Lung (tissue), 12 donors: ENCODE measurements around the gene CDC42SE2. TPM values are rescaled to one million over a fixed set of nuclear protein-coding genes. Genes with fewer than 3 reads are reported as not detected.

Experiments used
- ATAC-seq: fragments of 200-7000 bp; cut with Tn5 transposase; one replicate; pipeline ENCODE4 v1.9.1; 2020; ENCODE audit warnings: moderate number of reproducible peaks; ENCODE audit not compliant: insufficient read depth, low FRiP score
- DNase-seq, 3 donors: peaks; one replicate each; pipeline ENCODE4 v3.0.0-alpha.2; 2013 to 2017
- H3K27ac ChIP-seq, 2 donors: one replicate each; pipeline ENCODE4 v1.5.1; 2013; ENCODE audit warnings: mild to moderate bottlenecking in 2 of 2, moderate library complexity in 2 of 2, control low read depth in 1 of 2, inconsistent platforms in 1 of 2, low read depth in 1 of 2, low read length in 1 of 2
- H3K27me3 ChIP-seq, 3 donors: one replicate each; pipeline ENCODE4 v1.5.1; 2013; ENCODE audit warnings: low read length in 2 of 3; ENCODE audit not compliant: control insufficient read depth in 3 of 3, insufficient read depth in 3 of 3
- H3K36me3 ChIP-seq, 4 donors: one replicate each; pipeline ENCODE4 v1.5.1; 2013; ENCODE audit warnings: low read length in 4 of 4, mild to moderate bottlenecking in 1 of 4, moderate library complexity in 1 of 4; ENCODE audit not compliant: control insufficient read depth in 4 of 4, insufficient read depth in 4 of 4
- H3K4me1 ChIP-seq, 5 donors: one replicate each; pipeline ENCODE4 v1.5.1; 2013; ENCODE audit warnings: low read length in 5 of 5, mild to moderate bottlenecking in 2 of 5, moderate library complexity in 1 of 5; ENCODE audit not compliant: control insufficient read depth in 5 of 5, insufficient read depth in 5 of 5
- H3K4me3 ChIP-seq: one replicate; pipeline ENCODE4 v1.5.1; 2013; ENCODE audit warnings: mild to moderate bottlenecking, control low read depth, moderate library complexity
- H3K9ac ChIP-seq, 2 donors: one replicate each; pipeline ENCODE4 v1.5.1; 2013; ENCODE audit warnings: low read length in 2 of 2, control low read depth in 1 of 2; ENCODE audit not compliant: insufficient read depth in 1 of 2
- H3K9me3 ChIP-seq, 4 donors: one replicate each; pipeline ENCODE4 v1.5.1; 2013; ENCODE audit warnings: low read length in 3 of 4, mild to moderate bottlenecking in 1 of 4, moderate library complexity in 1 of 4; ENCODE audit not compliant: control insufficient read depth in 4 of 4, insufficient read depth in 3 of 4
- CTCF ChIP-seq: IDR thresholded peaks from 2 replicates; pipeline ENCODE4 v1.5.1; 2012; ENCODE audit warnings: mild to moderate bottlenecking; ENCODE audit errors: control extremely low read depth, extremely low read depth
- WGBS, 2 donors: extraction: QIAGEN DNeasy Blood & Tissue Kit; methylation state at CpG; one replicate each; pipeline ENCODE4 v1.1.7; 2013; 5-methylcytosine and 5-hydroxymethylcytosine counted together
- polyA plus RNA-seq, 2 donors: library from polyadenylated mRNA; stranded (reverse); fragments of 200-250 nt; gene quantifications; one replicate each; pipeline ENCODE4 v1.2.1, GENCODE V29; 2013
- total RNA-seq, 2 donors: library from RNA; depleted of rRNA in 1 of 2; stranded (reverse); fragments of >200 nt in 1 of 2; gene quantifications; one replicate each; pipeline ENCODE4 v1.2.1, GENCODE V29; 2014 to 2021
- donor health status: control.
- donor health status: control.
- donor health status: Bipolar disorder and iron deficiency.
- donor health status: healthy.
- donor health status: DM: yes; HTN: yes; CAD: no.

CDC42SE2 gene
- total and polyA plus RNA-seq, 4 donors, result 18.1 to 58.9 (median 28.4) TPM

- Histone ChIP-seq H3K36me3 (no peaks in the 10 kb centered on the region), H3K4me1 (no peaks in the 10 kb centered on the region), H3K9ac (no peak overlapping the region), H3K27me3 (no peaks in the 10 kb centered on the region), H3K27ac (no peak overlapping the region), H3K9me3 (no peaks in the 10 kb centered on the region), H3K4me3 (no peak overlapping the region)
- ATAC-seq (no peak), DNase-seq (no peak)
- TF ChIP-seq CTCF, result no peak
These were observed 41.1 kb upstream of the CDC42SE2 start for GRCh38 chr5:131222731-131223130.

DNA sequence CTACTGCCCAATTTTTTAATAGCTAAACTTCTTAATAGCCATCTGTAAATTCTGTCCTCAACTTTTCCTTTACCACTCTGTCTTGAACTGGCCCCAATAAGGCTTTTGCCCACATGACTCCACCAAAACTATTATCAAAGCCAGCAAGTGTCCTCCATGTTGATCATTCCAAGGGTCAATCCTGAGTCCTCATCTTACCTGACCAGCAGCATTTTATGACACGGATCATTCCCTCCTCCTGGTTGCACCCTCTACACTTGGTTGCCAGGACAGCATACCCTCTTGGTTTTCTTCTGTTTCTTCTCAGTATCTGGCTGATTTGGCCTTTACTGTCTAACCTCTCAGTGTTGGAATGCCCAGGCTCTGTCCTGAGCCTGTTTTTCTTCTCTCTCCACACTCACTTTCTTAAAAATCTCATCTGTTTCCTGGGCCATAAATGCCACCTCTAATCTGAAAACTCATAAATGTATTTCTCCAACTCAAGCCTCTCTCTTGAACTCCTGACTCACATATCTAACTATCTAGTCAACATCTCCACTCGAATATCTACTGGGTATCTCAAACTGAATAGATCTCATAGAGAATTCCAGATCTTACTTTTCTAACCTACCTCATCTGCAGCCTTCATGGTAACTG is 40.0 kb upstream of the CDC42SE2 start:
- H3K27me3 ChIP-seq, result no peaks in the 10 kb centered on the region
- no peak for ATAC-seq
- H3K9me3 ChIP-seq, result no peaks in the 10 kb centered on the region
- no peak overlapping the region for H3K27ac ChIP-seq
- no peak for DNase-seq
- no peaks in the 10 kb centered on the region for H3K4me1 ChIP-seq
- H3K9ac ChIP-seq, result no peak overlapping the region
- 85 to 97% methylated on average over 2 of the region's 2 CpGs for WGBS, 2 donors
- no peak overlapping the region for H3K4me3 ChIP-seq
- no peak for TF ChIP-seq CTCF
- no peaks in the 10 kb centered on the region for H3K36me3 ChIP-seq

- WGBS, 2 donors, result 67% methylated on average over 6 of the region's 6 CpGs
- Histone ChIP-seq H3K27ac (no peak overlapping the region), H3K9me3 (no peaks in the 10 kb centered on the region), H3K27me3 (no peaks in the 10 kb centered on the region), H3K36me3 (no peaks in the 10 kb centered on the region), H3K4me1 (no peaks in the 10 kb centered on the region), H3K9ac (no peak overlapping the region), H3K4me3 (no peak overlapping the region)
- TF ChIP-seq CTCF, result no peak
- DNase-seq, result peak in 1 of 3 donors; percentile 12
- ATAC-seq, result peak; percentile 67
These were observed 39.3 kb upstream of the CDC42SE2 start for GRCh38 chr5:131224387-131225201.
